Measurements from ENCODE around the gene CACNA2D4.
"Not testable (repeated sequence)": the region's sequence is repeated elsewhere in the genome, so short reads cannot be mapped to it uniquely, and the experiment has no call there.

Gene CACNA2D4

GRCh38 chr12:1817928-1818327 is 100.5 kb downstream of the CACNA2D4 start:
- not testable (repeated sequence) for H3K36me3 ChIP-seq (ENCODE audit: control insufficient read depth, insufficient read depth, low read length); H3K9me3 ChIP-seq (ENCODE audit: control insufficient read depth, low read length); H3K27ac ChIP-seq (ENCODE audit: insufficient read depth, low read depth, low read length, poor library complexity, severe bottlenecking); H3K4me3 ChIP-seq (ENCODE audit: insufficient read depth, low read depth, low read length)
- 96% methylated on average over 27 of the region's 28 CpGs for WGBS, 2 experiments
- Histone ChIP-seq H3K27me3 (ENCODE audit: control insufficient read depth, insufficient read depth, low read length, poor library complexity, severe bottlenecking) (peaks cover 44% of the 10 kb centered on the region), H3K4me1 (ENCODE audit: control insufficient read depth, insufficient read depth, low read length) (peaks cover 22% of the 10 kb centered on the region)

GRCh38 chr12:1816730-1817348 is 101.6 kb downstream of the CACNA2D4 start:
- peaks cover 17% of the 10 kb centered on the region for H3K4me1 ChIP-seq (ENCODE audit: control insufficient read depth, insufficient read depth, low read length)
- H3K27me3 ChIP-seq (ENCODE audit: control insufficient read depth, insufficient read depth, low read length, poor library complexity, severe bottlenecking) = peaks cover 33% of the 10 kb centered on the region
- no peak overlapping the region for H3K27ac ChIP-seq (ENCODE audit: insufficient read depth, low read depth, low read length, poor library complexity, severe bottlenecking)
- no peaks in the 10 kb centered on the region for H3K9me3 ChIP-seq (ENCODE audit: control insufficient read depth, low read length)
- H3K36me3 ChIP-seq (ENCODE audit: control insufficient read depth, insufficient read depth, low read length) = no peaks in the 10 kb centered on the region
- H3K4me3 ChIP-seq (ENCODE audit: insufficient read depth, low read depth, low read length) = no peak overlapping the region
- 93 to 94% methylated on average over 9 of the region's 9 CpGs for WGBS, 2 experiments

GRCh38 chr12:1815814-1816729 is 102.4 kb downstream of the CACNA2D4 start:
- Histone ChIP-seq H3K4me3 (ENCODE audit: insufficient read depth, low read depth, low read length) (no peak overlapping the region), H3K4me1 (ENCODE audit: control insufficient read depth, insufficient read depth, low read length) (peaks cover 13% of the 10 kb centered on the region), H3K27me3 (ENCODE audit: control insufficient read depth, insufficient read depth, low read length, poor library complexity, severe bottlenecking) (peaks cover 26% of the 10 kb centered on the region), H3K27ac (ENCODE audit: insufficient read depth, low read depth, low read length, poor library complexity, severe bottlenecking) (no peak overlapping the region), H3K9me3 (ENCODE audit: control insufficient read depth, low read length) (no peaks in the 10 kb centered on the region), H3K36me3 (ENCODE audit: control insufficient read depth, insufficient read depth, low read length) (no peaks in the 10 kb centered on the region)
- WGBS, 2 experiments = 89% methylated on average over 21 of the region's 21 CpGs

GRCh38 chr12:1815108-1815507 is 103.3 kb downstream of the CACNA2D4 start:
- H3K27ac ChIP-seq (ENCODE audit: insufficient read depth, low read depth, low read length, poor library complexity, severe bottlenecking) = no peak overlapping the region
- peaks cover 7% of the 10 kb centered on the region for H3K4me1 ChIP-seq (ENCODE audit: control insufficient read depth, insufficient read depth, low read length)
- peaks cover 16% of the 10 kb centered on the region for H3K27me3 ChIP-seq (ENCODE audit: control insufficient read depth, insufficient read depth, low read length, poor library complexity, severe bottlenecking)
- H3K9me3 ChIP-seq (ENCODE audit: control insufficient read depth, low read length) = no peaks in the 10 kb centered on the region
- H3K4me3 ChIP-seq (ENCODE audit: insufficient read depth, low read depth, low read length) = no peak overlapping the region
- WGBS, 2 experiments = 88 to 93% methylated on average over 3 of the region's 3 CpGs
- H3K36me3 ChIP-seq (ENCODE audit: control insufficient read depth, insufficient read depth, low read length) = no peaks in the 10 kb centered on the region

GRCh38 chr12:1814266-1814665 is 104.2 kb downstream of the CACNA2D4 start:
- Histone ChIP-seq H3K27me3 (ENCODE audit: control insufficient read depth, insufficient read depth, low read length, poor library complexity, severe bottlenecking) (peaks cover 7% of the 10 kb centered on the region), H3K4me1 (ENCODE audit: control insufficient read depth, insufficient read depth, low read length) (no peaks in the 10 kb centered on the region), H3K27ac (ENCODE audit: insufficient read depth, low read depth, low read length, poor library complexity, severe bottlenecking) (no peak overlapping the region), H3K4me3 (ENCODE audit: insufficient read depth, low read depth, low read length) (no peak overlapping the region), H3K9me3 (ENCODE audit: control insufficient read depth, low read length) (no peaks in the 10 kb centered on the region), H3K36me3 (ENCODE audit: control insufficient read depth, insufficient read depth, low read length) (no peaks in the 10 kb centered on the region)
- 89 to 91% methylated on average over 8 of the region's 8 CpGs for WGBS, 2 experiments

- Histone ChIP-seq H3K27me3 (ENCODE audit: control insufficient read depth, insufficient read depth, low read length, poor library complexity, severe bottlenecking) (peaks cover 3% of the 10 kb centered on the region), H3K27ac (ENCODE audit: insufficient read depth, low read depth, low read length, poor library complexity, severe bottlenecking) (no peak overlapping the region), H3K36me3 (ENCODE audit: control insufficient read depth, insufficient read depth, low read length) (no peaks in the 10 kb centered on the region), H3K9me3 (ENCODE audit: control insufficient read depth, low read length) (no peaks in the 10 kb centered on the region), H3K4me3 (ENCODE audit: insufficient read depth, low read depth, low read length) (no peak overlapping the region), H3K4me1 (ENCODE audit: control insufficient read depth, insufficient read depth, low read length) (no peaks in the 10 kb centered on the region)
- WGBS, 2 experiments = 91 to 94% methylated on average over 17 of the region's 17 CpGs
Observed at GRCh38 chr12:1812650-1813302, 105.7 kb downstream of the CACNA2D4 start.

- no peak overlapping the region for H3K4me3 ChIP-seq (ENCODE audit: insufficient read depth, low read depth, low read length)
- H3K4me1 ChIP-seq (ENCODE audit: control insufficient read depth, insufficient read depth, low read length) = no peaks in the 10 kb centered on the region
- peaks cover 3% of the 10 kb centered on the region for H3K27me3 ChIP-seq (ENCODE audit: control insufficient read depth, insufficient read depth, low read length, poor library complexity, severe bottlenecking)
- H3K27ac ChIP-seq (ENCODE audit: insufficient read depth, low read depth, low read length, poor library complexity, severe bottlenecking) = no peak overlapping the region
- WGBS, 2 experiments = 92 to 95% methylated on average over 6 of the region's 6 CpGs
- H3K9me3 ChIP-seq (ENCODE audit: control insufficient read depth, low read length) = no peaks in the 10 kb centered on the region
- no peaks in the 10 kb centered on the region for H3K36me3 ChIP-seq (ENCODE audit: control insufficient read depth, insufficient read depth, low read length)
Observed at GRCh38 chr12:1811948-1812291, 106.5 kb downstream of the CACNA2D4 start.

- Histone ChIP-seq H3K36me3 (ENCODE audit: control insufficient read depth, insufficient read depth, low read length) (no peaks in the 10 kb centered on the region), H3K4me1 (ENCODE audit: control insufficient read depth, insufficient read depth, low read length) (no peaks in the 10 kb centered on the region), H3K27me3 (ENCODE audit: control insufficient read depth, insufficient read depth, low read length, poor library complexity, severe bottlenecking) (peaks cover 3% of the 10 kb centered on the region), H3K4me3 (ENCODE audit: insufficient read depth, low read depth, low read length) (no peak overlapping the region), H3K9me3 (ENCODE audit: control insufficient read depth, low read length) (no peaks in the 10 kb centered on the region), H3K27ac (ENCODE audit: insufficient read depth, low read depth, low read length, poor library complexity, severe bottlenecking) (no peak overlapping the region)
- 92 to 93% methylated on average over 27 of the region's 27 CpGs for WGBS, 2 experiments
Observed at GRCh38 chr12:1811281-1811947, 107.0 kb downstream of the CACNA2D4 start.

- Histone ChIP-seq H3K27ac (ENCODE audit: insufficient read depth, low read depth, low read length, poor library complexity, severe bottlenecking) (no peak overlapping the region), H3K27me3 (ENCODE audit: control insufficient read depth, insufficient read depth, low read length, poor library complexity, severe bottlenecking) (no peaks in the 10 kb centered on the region), H3K4me3 (ENCODE audit: insufficient read depth, low read depth, low read length) (no peak overlapping the region), H3K9me3 (ENCODE audit: control insufficient read depth, low read length) (no peaks in the 10 kb centered on the region), H3K4me1 (ENCODE audit: control insufficient read depth, insufficient read depth, low read length) (no peaks in the 10 kb centered on the region), H3K36me3 (ENCODE audit: control insufficient read depth, insufficient read depth, low read length) (no peaks in the 10 kb centered on the region)
- 95 to 96% methylated on average over 10 of the region's 10 CpGs for WGBS, 2 experiments
Observed at GRCh38 chr12:1810931-1811280, 107.5 kb downstream of the CACNA2D4 start.
